ENCODE data around the gene NALCN.
A peak's percentile ranks its signal among the peaks of the same experiment; 100 is the strongest.

NALCN gene

DNA sequence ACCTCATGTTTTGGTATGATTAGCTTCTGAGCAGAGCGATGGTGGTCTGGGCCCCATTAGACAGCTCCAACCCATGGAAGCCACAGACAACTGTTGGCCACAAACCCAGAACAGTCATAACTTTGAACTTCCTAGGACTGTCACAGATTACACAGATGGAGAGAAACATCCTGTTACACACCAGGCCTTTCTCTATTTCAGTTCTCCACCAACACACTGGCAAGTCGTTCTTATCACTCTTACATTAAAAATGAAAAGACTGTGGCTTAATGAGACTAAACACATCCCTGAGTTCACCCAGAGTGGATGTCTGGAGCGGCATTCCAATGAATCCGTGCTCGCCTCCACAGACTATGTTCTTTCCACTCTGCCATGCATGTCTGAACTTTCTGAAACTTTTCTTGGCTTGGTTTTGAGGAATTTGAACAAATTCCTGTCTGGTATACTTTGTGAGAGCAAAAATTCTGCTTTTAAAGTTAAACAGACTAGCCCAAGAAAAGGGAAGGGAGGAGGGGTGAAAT is 109.1 kb downstream of the NALCN start:
- no peak overlapping the region for H3K4me3 ChIP-seq (ENCODE audit: low read length)
- peak; percentile 32 for DNase-seq (ENCODE audit: low read depth)
- TF ChIP-seq, protein P1, sequence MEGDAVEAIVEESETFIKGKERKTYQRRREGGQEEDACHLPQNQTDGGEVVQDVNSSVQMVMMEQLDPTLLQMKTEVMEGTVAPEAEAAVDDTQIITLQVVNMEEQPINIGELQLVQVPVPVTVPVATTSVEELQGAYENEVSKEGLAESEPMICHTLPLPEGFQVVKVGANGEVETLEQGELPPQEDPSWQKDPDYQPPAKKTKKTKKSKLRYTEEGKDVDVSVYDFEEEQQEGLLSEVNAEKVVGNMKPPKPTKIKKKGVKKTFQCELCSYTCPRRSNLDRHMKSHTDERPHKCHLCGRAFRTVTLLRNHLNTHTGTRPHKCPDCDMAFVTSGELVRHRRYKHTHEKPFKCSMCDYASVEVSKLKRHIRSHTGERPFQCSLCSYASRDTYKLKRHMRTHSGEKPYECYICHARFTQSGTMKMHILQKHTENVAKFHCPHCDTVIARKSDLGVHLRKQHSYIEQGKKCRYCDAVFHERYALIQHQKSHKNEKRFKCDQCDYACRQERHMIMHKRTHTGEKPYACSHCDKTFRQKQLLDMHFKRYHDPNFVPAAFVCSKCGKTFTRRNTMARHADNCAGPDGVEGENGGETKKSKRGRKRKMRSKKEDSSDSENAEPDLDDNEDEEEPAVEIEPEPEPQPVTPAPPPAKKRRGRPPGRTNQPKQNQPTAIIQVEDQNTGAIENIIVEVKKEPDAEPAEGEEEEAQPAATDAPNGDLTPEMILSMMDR (conservative IDR thresholded peaks at IDR 0.05; ENCODE audit: low read depth, low read length) = no peak

DNA sequence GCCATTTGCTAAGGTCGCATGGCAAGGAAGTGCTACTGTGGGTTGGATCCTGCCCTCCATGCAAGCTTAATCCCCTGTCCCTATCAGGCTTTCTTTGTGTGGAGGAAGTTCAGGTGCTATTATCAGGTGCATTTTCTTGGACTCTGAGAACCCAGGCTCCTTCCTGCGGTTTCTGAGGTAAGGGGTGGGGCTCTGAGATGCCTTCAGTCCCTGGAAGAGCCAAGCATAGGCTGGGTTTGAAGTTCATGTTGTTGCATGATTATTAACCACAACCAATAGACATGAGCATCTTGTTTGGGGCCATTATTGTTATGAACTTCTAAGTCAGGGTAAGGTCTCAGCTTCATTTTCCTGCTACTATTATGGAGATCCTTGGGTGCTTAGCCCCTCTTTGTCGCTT is 109.5 kb downstream of the NALCN start:
- TF ChIP-seq, protein P1 (conservative IDR thresholded peaks at IDR 0.05; ENCODE audit: low read depth, low read length) = no peak
- no peak overlapping the region for H3K4me3 ChIP-seq (ENCODE audit: low read length)
- DNase-seq (ENCODE audit: low read depth) = no peak

DNA sequence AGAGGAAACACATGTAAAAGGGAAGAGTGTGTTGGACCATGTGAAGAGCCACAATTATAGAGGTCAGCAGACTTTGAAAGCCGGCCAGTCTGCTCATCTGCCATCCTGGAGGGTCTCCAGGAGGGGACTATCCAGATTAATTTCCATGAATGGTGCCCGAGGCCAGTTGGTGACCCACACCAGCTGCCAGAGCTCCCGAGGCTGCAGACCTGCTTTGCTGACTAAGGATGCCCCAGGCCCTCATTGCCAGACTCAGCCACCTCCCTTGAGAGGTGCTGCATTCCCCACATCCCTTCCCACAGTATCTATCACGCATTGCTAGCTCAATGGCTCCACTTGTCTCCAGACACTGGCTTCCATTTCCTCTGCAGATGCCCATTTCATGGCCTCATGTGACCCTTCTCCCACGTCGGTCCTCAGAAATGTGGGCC is 110.3 kb downstream of the NALCN start:
- H3K4me3 ChIP-seq (ENCODE audit: low read length) = no peak overlapping the region
- DNase-seq (ENCODE audit: low read depth) = no peak
- TF ChIP-seq, protein P1 (conservative IDR thresholded peaks at IDR 0.05; ENCODE audit: low read depth, low read length) = no peak

DNA sequence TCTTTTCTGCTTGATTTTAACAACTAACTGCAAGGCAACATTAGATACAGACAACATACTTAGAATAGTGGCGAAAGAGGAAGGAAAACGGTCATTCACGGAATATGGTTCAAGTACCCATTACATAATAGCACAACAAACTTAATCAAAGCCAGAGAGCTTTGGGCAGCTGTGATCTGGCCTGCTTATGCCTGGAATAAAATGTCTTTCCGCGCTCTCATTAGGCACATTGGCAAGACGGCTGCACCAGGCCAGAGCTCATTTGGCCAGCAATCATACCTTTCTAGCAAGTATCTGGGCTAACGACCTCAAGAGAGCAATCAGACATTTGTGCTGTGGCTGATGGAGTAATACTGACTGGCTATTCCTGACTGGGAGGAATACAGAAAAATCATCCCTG is 112.8 kb downstream of the NALCN start:
- TF ChIP-seq, protein P1 (conservative IDR thresholded peaks at IDR 0.05; ENCODE audit: low read depth, low read length) = no peak
- no peak for DNase-seq (ENCODE audit: low read depth)
- H3K4me3 ChIP-seq (ENCODE audit: low read length) = no peak overlapping the region

DNA sequence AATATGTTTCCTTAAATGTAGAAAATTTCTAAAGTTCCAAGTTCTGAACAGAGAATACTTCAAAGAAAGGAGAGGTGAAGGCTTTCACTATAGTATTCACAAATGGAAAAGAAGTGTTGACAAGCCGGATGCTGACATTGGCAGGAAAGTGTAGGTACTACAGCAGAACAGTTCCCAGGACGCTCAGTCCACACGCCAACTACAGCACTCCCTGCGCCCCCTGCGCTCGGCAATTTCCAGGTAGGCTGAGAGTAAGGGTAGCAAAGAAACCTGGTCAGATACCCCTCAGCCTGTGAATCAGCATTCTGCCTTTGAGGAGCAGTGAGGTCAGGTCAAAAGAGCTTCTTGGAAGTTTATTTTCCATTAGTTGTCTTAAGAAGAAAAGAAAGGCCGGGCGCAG is 115.3 kb downstream of the NALCN start:
- DNase-seq (ENCODE audit: low read depth) = no peak
- no peak overlapping the region for H3K4me3 ChIP-seq (ENCODE audit: low read length)
- TF ChIP-seq, protein P1 (conservative IDR thresholded peaks at IDR 0.05; ENCODE audit: low read depth, low read length) = no peak

DNA sequence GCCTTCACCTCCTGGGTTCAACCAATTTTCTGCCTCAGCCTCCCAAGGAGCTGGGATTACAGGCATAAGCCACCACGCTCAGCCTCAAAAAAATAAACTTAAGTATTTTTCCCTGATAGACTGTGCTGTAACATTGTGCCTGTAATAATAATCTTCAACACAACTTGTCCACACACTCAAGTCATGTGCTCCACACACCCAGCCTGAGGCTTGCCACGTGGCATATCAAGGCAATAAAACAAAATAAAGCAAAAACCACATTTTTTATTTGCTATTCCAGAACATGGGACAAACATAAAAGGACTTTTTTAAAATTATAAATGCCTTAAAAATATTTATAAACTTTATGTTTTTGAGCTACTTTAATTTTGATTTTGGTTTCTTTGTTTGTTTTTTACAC is 115.8 kb downstream of the NALCN start:
- TF ChIP-seq, protein P1 (conservative IDR thresholded peaks at IDR 0.05; ENCODE audit: low read depth, low read length) = no peak
- DNase-seq (ENCODE audit: low read depth) = no peak
- H3K4me3 ChIP-seq (ENCODE audit: low read length) = no peak overlapping the region

DNA sequence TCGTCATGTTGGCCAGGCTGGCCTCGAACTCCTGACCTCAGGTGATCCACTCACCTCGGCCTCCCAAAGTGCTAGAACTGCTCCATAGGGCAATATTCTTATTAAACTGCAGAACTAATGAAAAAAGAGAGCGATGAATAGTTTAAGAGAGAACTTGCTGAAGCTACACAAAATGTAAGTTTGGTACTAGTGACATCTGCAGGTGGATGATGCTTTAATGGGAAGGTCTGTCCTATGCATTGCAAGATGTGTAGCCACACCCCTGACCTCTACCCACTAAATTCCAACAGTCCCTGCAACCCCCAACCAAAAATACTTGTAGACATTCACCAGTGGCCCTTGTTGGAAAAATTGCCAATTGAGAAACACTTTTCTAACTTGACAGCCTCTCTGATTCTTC is 117.8 kb downstream of the NALCN start:
- no peak overlapping the region for H3K4me3 ChIP-seq (ENCODE audit: low read length)
- TF ChIP-seq, protein P1 (conservative IDR thresholded peaks at IDR 0.05; ENCODE audit: low read depth, low read length) = no peak

More for the DNA sequence above, 117.8 kb downstream of the NALCN start:
- DNase-seq (ENCODE audit: low read depth) = no peak
